OCI-LY1 (cell line): ENCODE measurements around the gene SSH2.

ENCODE experiments used
- H2AFZ ChIP-seq: fragments of 200-600 bp; sonication (generic), shearing (Covaris generic); 2 replicates; pipeline ENCODE4 v1.6.0; 2014; ENCODE audit warnings: antibody characterized with exemption, mild to moderate bottlenecking, low read length
- H3F3A ChIP-seq: fragments of 200-600 bp; sonication (generic), shearing (Covaris generic); 2 replicates; pipeline ENCODE4 v1.6.0; 2014; ENCODE audit warnings: mild to moderate bottlenecking, antibody characterized with exemption, low read length, moderate library complexity; ENCODE audit not compliant: insufficient read depth
- H3K27ac ChIP-seq: fragments of 200-600 bp; sonication (generic); 2 replicates; pipeline ENCODE4 v1.5.1; 2014; ENCODE audit warnings: low read length, mixed run types, mild to moderate bottlenecking, low read depth; ENCODE audit not compliant: poor library complexity, severe bottlenecking
- H3K27me3 ChIP-seq: fragments of 200-600 bp; sonication (generic); 2 replicates; pipeline ENCODE4 v1.6.0; 2014; ENCODE audit warnings: antibody characterized with exemption, mild to moderate bottlenecking, low read length, moderate library complexity; ENCODE audit not compliant: insufficient read depth
- H3K36me3 ChIP-seq: fragments of 200-600 bp; sonication (generic); 2 replicates; pipeline ENCODE4 v1.6.1; 2014; ENCODE audit warnings: mild to moderate bottlenecking, antibody characterized with exemption, low read length, moderate library complexity, mixed read lengths; ENCODE audit not compliant: insufficient read depth
- H3K4me1 ChIP-seq: fragments of 200-600 bp; sonication (generic); 2 replicates; pipeline ENCODE4 v1.5.1; 2014; ENCODE audit warnings: mild to moderate bottlenecking, low read length, moderate library complexity; ENCODE audit not compliant: insufficient read depth, severe bottlenecking
- H3K4me2 ChIP-seq: fragments of 200-600 bp; sonication (generic), shearing (Covaris generic); 2 replicates; pipeline ENCODE4 v1.6.1; 2014; ENCODE audit warnings: low read length
- H3K4me3 ChIP-seq: fragments of 200-600 bp; sonication (generic); 2 replicates; pipeline ENCODE4 v1.5.1; 2014; ENCODE audit warnings: low read length, low read depth, mild to moderate bottlenecking, mixed read lengths; ENCODE audit not compliant: poor library complexity, severe bottlenecking
- H3K79me2 ChIP-seq: fragments of 200-600 bp; shearing (Covaris generic); 2 replicates; pipeline ENCODE4 v1.6.1; 2016; ENCODE audit warnings: mixed run types, low read length, mixed read lengths; ENCODE audit not compliant: insufficient read depth
- H3K9ac ChIP-seq: fragments of 200-600 bp; sonication (generic), shearing (Covaris generic); 2 replicates; pipeline ENCODE4 v1.6.1; 2014; ENCODE audit warnings: mild to moderate bottlenecking, low read length, mixed read lengths
- H3K9me2 ChIP-seq: fragments of 200-600 bp; sonication (generic), shearing (Covaris generic); 2 replicates; pipeline ENCODE4 v1.6.1; 2014; ENCODE audit warnings: low read depth, mild to moderate bottlenecking, low read length, mixed read lengths
- H3K9me3 ChIP-seq: fragments of 200-600 bp; shearing (Covaris generic); 2 replicates; pipeline ENCODE4 v1.6.1; 2014; ENCODE audit warnings: low read length, mixed read lengths
- H4K20me1 ChIP-seq: fragments of 200-600 bp; sonication (generic), shearing (Covaris generic); 2 replicates; pipeline ENCODE4 v1.6.0; 2016; ENCODE audit warnings: mild to moderate bottlenecking, low read length; ENCODE audit not compliant: insufficient read depth
- CTCF ChIP-seq: fragments of 200-600 bp; sonication (generic), shearing (Covaris generic); IDR thresholded peaks from 2 replicates; pipeline ENCODE4 v1.5.1; 2017; ENCODE audit warnings: mild to moderate bottlenecking, antibody characterized with exemption, low read length, moderate library complexity, mixed read lengths
- EZH2 ChIP-seq: fragments of 200-600 bp; sonication (generic), shearing (Covaris generic); IDR thresholded peaks from 2 replicates; pipeline ENCODE4 v1.8.0; 2017; ENCODE audit warnings: borderline replicate concordance, mixed run types, mild to moderate bottlenecking, antibody characterized with exemption, low read length, moderate library complexity, mixed read lengths

Gene SSH2

DNA sequence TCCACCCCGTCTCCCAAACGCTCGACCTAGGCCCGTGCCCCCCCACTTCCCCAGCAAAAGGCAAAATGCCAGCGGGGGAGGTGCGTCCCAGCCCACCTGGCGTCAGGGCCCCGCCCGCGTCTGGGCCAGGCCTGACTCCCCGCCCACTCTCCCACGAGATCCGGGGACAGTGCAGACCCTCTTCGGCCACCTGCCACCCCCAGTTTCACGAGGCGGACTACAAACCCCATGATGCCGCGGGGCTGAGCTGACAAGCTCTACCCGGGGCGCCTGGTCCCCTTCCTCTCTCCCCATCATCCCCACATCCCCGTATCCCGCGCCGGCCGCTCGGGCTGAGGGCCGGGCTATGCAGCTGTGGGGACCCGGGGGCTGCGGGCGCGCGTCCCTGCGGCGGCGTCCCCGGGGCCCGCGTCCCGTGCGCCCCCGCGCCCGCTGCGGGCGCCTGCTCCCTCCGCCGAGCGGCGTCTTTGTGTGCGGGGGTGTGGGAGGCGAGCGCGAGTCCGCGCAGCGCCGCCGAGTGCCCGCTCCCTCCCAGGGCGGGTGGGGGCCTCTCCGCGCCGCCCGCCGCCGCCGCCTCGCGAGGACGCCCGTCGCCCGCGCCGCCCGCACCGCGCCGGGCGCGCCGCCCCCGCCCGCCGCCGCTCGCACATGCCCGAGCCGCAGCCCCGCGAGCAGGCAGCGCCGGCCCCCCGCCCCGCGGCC is 337.0 kb downstream of the SSH2 start, which contains the start of gene ANKRD13B:
Gene ANKRD13B (plus strand): TSS at position 283 of the 702 bp plus-strand sequence. CDS start 490 bp downstream, outside the sequence.
- peaks cover 48% of the 10 kb centered on the region for H3K4me1 ChIP-seq
- peak within 1 kb of the TSS; percentile 99 for H3K4me2 ChIP-seq
- no peaks in the 10 kb centered on the region for H3K36me3 ChIP-seq
- TF ChIP-seq CTCF (no peak), EZH2 (no peak)
- H4K20me1 ChIP-seq = no peaks in the 10 kb centered on the region
- peak within 1 kb of the TSS; percentile 85 for H3K4me3 ChIP-seq
- no peak within 1 kb of the TSS for H2AFZ ChIP-seq
- peak within 1 kb of the TSS; percentile 65 for H3K9ac ChIP-seq
- H3K9me3 ChIP-seq = no peaks in the 10 kb centered on the region
- H3K27me3 ChIP-seq = no peaks in the 10 kb centered on the region
- peak within 1 kb of the TSS; percentile 64 for H3K27ac ChIP-seq
- peaks cover under 1% of the 10 kb centered on the region; the same call in 1 of the 2 replicates for H3K79me2 ChIP-seq
- no peaks in the 10 kb centered on the region for H3K9me2 ChIP-seq
- H3F3A ChIP-seq = no peaks in the 10 kb centered on the region

- Histone ChIP-seq H3K4me1 (peaks cover 58% of the 10 kb centered on the region), H3K27ac (peak overlapping the region; percentile 87), H3K9ac (peak overlapping the region; percentile 93; the same call in 1 of the 2 replicates), H4K20me1 (no peaks in the 10 kb centered on the region), H3K9me3 (no peaks in the 10 kb centered on the region), H3K9me2 (no peaks in the 10 kb centered on the region), H3K27me3 (no peaks in the 10 kb centered on the region), H2AFZ (no peak overlapping the region), H3K79me2 (peaks cover 9% of the 10 kb centered on the region; the same call in 1 of the 2 replicates), H3F3A (no peaks in the 10 kb centered on the region), H3K36me3 (no peaks in the 10 kb centered on the region), H3K4me3 (peak overlapping the region; percentile 85), H3K4me2 (peak overlapping the region; percentile 99)
- TF ChIP-seq EZH2 = no peak
- TF ChIP-seq CTCF = peak; percentile 96
Observed at GRCh38 chr17:29591737-29592608, 338.1 kb downstream of the SSH2 start.

DNA sequence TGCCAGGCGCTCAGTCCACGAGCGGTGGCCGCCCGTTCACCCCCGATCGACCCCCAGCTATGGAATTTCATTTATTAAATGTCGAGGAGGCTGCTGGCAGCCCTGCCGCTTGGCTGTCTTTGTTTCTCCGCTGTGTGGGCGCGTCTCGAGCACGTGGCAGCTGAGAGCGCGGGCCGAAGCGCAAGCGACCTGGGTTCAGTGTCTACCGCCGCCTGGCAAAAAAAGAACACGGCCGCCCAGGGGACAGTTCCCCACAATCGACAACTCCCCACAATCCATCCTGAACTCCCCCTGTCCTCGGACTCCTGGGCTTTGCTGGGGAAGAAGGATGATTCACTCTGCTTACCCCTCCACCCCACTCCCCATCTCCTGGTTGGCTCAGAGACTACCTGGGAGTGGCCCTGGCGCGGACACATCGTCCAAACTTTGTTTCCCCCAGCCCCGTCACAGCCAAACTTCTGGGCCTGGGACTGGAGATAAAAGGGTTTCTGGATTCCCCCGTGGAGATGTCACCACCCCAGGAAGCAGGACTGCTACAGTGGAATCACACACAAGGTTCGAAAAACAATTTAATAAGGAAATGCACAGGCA is 338.8 kb downstream of the SSH2 start:
- Histone ChIP-seq H3K27ac (peak overlapping the region; percentile 87), H2AFZ (peak overlapping the region; percentile 5; the same call in 1 of the 2 replicates)

More for the DNA sequence above, 338.8 kb downstream of the SSH2 start:
- TF ChIP-seq CTCF = no peak
- TF ChIP-seq EZH2 = no peak
- Histone ChIP-seq H4K20me1 (no peaks in the 10 kb centered on the region), H3K9me3 (no peaks in the 10 kb centered on the region), H3K79me2 (peaks cover 9% of the 10 kb centered on the region; the same call in 1 of the 2 replicates), H3K4me2 (peak overlapping the region; percentile 99), H3K36me3 (no peaks in the 10 kb centered on the region), H3K9ac (peak overlapping the region; percentile 93), H3K4me3 (peak overlapping the region; percentile 85), H3F3A (no peaks in the 10 kb centered on the region), H3K27me3 (no peaks in the 10 kb centered on the region), H3K4me1 (peaks cover 65% of the 10 kb centered on the region), H3K9me2 (no peaks in the 10 kb centered on the region)
